NOMO-1 (cell line): ENCODE results near the gene SCLY.

Experiments
- DNase-seq, 2 experiments: peaks; one replicate each; lab custom pipeline; 2025; ENCODE audit not compliant: unreplicated experiment in 2 of 2; lab: John Stamatoyannopoulos, UW

SCLY gene

DNA sequence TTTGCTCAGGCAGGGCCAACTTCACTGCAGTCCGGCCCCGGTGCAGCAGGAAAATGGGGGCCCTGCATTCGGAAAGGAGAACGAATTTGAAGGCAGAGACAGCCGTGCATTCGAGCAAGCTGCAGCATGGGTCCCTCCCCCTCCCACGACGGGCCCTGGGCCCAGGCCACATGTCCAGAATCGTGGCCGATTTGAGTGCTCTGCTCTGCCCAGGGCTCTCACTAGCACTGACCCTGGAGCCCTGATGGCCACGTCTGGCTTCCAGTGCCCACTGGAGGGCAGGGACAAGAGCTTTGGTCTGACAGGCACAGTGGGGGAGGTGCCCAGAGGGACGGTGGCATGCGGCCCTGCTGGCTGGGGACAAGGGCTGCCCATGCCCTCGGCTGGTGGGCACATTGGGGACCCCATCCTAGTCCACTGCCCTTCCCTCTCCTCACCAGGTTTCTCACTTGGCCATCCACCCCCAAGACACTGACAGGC, 63.2 kb downstream of the SCLY start:
- no peak for DNase-seq

DNA sequence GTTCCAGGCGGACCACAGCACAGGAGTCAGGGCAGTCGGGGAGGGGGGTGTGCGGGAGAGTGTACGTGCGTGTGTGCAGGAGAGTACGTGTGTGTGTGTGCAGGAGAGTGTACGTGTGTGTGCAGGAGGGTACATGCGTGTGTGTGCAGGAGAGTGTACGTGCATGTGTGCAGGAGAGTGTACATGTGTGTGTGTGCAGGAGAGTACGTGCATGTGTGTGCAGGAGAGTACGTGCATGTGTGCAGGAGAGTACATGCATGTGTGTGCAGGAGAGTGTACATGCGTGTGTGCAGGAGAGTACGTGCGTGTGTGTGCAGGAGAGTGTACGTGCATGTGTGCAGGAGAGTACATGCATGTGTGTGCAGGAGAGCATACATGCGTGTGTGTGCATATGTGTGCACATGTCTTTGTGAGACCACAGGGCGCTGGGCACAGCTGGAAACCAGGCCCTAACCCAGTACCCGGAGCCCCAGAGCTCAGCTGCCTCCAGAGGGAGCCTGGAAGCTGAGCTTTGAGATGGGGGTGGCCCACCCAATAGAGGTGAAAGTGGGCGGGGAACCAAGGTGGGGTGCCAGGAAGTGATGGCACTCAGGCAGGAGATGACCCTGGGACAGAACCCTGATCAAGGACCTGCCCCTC, 63.8 kb downstream of the SCLY start:
- no peak for DNase-seq

DNA sequence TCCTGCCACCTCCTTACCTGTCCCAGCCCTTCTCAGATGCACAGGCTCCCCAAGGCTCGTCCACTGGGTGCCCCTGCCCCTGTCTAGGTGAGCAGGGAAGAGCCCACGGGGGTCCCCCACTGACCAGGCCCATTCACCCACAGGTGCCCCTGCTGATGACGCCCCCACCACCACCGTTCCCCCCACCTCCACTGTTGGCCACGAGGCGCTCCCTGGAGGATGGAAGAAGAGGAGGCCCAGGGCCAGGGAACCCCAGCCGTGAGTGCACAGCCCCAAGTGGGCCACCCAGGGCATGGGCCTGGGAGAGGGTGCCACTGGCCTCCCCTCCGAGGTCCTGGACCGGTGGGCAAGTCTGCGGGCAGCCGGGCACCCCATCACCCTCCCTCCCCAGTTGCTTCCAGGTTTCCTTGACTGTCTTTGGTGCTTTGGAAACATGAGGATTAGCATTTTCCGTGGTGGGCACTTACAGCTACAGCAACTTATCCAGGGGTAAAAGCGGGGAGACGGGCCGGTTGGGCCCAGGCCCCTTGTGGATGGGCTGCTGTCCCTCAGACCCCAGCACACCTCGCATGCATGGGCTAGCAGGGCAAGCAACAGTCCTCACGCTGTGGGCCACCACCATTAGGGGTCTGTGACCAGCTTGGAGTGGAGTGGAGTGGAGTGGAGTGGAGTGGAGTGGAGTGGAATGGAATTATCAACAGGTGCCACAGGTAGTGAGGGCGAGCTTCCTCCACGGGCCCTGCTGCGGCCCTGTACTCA, 64.5 kb downstream of the SCLY start:
- no peak for DNase-seq

DNA sequence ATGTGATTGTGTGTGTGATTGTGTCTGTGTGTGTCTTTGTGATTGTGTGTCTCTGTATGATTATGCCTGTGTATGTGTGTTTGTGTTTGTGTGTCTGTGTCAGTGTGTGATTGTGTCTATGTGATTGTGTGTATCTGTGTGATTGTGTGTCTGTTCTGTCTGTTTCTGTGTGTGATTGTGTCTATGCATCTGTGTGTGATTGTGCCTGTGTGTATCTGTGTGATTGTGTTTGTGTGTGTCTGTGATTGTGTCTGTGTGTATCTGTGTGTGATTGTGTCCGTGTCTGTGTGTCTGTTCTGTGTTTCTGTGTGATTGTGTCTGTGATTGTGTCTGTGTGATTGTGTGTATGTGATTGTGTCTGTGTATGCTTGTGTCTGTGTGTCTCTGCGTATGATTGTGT, 65.5 kb downstream of the SCLY start:
- DNase-seq: no peak

DNA sequence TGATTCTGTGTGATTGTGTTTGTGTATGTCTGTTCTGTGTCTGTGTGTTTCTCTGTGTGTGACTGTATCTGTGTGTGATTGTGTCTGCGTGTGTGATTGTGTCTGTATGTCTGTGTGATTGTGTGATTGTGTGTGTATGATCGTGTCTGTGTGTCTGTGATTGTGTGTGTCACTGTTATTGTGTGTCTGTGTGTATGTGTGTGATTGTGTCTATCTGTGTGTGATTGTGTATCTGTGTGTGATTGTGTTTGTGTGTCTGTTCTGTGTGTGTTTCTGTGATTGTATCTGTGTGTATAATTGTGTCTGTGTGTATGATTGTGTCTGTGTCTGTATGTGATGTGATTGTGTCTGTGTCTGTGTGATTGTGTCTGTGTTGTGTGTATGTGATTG, 66.0 kb downstream of the SCLY start:
- DNase-seq: no peak

DNA sequence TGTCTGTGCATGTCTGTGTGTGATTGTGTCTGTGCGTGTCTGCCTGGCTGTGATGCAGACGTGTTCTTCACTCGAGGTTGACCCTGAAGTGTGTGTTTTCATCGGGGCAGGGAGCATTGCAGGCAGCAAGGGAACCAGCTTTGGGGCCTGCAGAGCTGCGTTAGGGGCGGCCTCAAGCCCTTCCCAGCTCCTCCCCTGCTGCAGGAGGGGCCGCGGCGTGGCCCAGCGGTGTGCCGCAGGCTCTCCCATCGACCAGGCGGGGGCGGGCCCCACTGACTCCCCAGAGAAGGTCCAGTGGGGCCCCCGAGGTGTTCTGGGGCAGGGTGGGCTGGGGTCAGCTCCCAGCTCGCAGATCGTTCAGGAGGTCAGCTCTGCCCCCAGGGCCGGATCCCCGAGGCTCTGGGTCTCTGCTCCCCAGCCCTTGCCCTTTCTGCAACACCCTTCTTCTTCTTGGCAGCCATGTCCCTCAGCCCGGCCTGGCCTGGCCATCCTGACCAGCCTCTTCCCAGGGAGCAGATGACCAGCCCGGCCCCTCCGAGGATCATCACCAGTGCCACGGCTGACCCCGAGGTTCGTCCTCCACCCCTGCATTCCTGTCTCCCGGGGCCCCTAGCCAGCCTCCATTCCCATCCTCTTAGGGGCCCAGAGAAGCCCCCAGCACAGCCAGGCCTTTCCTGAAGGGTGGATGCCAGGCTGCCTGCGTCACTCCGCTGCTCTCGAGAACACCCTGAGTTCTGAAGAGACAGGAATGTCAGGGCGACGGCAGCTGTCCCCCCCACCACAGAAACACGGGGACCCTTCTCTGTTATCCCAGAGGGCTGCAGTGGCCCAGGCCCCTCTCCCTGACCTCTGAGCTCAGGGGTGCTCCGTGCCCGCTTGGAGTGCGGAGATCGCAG, 66.6 kb downstream of the SCLY start:
- DNase-seq: no peak

DNA sequence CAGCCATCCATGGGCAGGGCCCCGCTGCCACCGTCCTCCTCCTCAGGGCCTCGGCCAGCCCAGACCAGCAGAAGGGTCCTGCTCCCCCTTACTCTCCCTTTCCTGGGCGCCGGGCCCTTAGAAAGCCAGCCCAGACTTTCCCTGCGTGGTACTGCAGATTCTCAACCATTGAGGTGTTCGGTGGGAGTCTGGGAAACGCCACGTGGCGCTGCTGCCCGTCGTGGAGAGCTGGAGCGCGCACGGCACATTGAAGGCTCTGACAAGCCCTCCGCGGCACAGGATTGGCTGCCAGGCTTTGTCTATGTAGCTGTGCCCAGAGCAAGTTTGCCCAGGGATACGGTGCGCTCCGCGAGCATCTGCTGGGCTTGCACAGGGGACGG, 67.2 kb downstream of the SCLY start:
- no peak for DNase-seq

DNA sequence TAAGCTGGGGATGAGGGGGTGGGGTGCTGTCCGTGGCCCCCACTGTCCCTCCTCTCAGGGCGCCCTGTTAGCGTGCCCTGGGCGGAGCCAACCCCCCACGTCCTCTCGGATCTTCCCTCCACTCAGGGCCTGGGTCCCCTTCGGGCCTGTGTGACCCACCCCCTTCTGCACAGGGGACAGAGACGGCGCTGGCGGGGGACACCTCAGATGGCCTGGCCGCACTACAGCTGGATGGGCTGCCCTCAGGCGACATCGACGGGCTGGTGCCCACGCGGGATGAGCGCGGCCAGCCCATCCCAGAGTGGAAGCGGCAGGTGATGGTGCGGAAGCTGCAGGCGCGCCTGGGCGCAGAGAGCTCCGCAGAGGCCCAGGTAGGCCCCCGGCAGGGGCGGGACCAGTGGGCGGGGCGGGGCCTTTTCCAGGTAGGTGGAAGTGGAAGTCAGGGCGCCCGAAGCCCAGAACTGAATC, 67.8 kb downstream of the SCLY start:
- DNase-seq: no peak

DNA sequence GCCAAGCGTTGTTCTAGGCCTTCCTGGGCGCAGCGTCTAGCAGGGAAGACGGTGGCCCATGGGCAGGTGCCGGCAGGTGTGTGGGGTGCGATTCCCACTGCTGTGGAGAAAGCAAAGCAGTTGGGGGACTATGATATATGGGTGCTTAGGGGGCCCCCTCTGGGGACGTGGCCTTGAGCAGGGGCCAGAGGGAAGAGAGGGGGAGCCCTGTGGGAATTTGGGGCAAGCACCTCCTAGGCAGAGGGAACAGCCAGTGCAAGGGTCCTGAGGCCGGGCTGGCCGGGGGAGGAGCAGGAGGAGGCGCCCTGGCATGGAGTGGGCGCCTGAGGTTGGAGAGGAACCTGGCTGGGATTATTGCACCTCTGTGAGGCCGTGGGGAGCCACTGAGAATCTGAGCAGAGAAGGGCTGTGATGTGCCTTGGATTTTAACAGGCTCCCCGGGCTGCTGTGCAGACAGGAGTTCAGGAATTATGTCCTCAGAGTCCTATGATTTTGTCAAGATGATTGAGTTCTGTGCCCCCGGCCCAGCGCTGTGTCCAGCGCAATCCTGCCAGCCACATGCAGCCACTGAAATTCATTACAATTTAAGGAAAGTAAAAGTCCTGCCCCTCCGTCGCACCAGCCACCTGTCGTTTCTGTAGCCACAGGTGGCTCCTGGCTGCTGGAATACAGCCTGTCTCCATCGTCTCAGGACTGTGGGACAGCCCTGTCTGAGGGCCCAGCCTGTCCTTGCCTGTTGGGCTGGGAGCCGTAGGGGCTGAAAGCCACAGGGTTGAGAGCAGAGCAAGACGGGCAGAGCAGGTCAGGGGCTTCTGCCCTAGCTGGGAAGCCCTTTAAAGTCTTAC, 68.6 kb downstream of the SCLY start:
- DNase-seq: no peak

DNA sequence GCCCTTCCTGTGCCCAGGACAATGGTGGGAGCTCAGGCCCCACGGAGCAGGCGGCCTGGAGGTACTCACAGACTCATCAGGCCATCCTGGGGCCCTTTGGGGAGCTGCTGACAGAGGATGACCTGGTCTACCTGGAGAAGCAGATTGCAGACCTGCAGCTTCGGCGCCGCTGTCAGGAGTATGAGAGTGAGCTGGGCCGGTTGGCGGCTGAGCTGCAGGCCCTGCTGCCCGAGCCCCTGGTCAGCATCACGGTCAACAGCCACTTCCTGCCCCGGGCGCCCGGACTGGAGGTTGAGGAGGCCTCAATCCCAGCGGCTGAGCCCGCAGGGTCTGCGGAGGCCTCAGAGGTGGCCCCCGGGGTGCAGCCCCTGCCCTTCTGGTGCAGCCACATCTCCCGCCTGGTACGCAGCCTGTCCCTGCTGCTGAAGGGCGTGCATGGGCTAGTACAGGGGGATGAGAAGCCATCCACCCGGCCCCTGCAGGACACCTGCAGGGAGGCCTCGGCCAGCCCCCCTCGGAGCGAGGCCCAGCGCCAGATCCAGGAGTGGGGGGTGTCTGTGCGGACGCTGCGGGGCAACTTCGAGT, 69.4 kb downstream of the SCLY start:
- no peak for DNase-seq

DNA sequence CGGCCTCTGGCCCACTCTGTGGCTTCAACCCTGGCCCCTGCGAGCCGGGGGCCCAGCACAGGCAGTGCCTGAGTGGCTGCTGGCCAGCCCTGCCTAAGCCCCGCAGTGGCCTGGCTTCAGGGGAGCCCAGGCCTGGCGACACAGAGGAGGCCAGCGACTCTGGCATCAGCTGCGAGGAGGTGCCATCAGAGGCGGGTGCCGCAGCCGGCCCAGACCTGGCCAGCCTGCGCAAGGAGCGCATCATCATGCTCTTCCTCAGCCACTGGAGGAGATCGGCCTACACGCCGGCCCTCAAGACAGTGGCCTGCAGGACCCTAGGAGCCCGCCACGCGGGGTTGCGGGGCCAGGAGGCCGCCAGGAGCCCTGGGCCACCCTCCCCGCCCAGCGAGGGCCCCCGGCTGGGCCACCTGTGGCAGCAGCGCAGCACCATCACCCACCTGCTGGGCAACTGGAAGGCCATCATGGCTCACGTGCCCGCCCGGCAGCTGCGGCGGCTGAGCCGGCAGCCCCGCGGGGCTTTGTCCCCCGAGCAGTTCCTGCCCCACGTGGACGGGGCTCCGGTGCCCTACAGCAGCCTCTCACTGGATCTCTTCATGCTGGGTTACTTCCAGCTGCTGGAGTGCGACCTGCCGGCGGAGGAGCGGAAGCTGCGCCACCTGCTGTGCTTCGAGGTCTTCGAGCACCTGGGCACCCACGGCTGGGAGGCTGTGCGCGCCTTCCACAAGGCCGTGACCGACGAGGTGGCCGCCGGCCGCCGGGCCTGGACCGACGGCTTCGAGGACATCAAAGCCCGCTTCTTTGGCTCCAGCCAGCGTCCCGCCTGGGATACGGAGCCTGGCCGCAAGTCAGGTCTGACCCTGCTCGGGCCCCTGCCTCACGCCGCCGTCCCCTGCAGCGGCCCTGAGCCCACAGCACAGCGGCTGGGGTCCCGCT, 70.2 kb downstream of the SCLY start:
- no peak for DNase-seq

DNA sequence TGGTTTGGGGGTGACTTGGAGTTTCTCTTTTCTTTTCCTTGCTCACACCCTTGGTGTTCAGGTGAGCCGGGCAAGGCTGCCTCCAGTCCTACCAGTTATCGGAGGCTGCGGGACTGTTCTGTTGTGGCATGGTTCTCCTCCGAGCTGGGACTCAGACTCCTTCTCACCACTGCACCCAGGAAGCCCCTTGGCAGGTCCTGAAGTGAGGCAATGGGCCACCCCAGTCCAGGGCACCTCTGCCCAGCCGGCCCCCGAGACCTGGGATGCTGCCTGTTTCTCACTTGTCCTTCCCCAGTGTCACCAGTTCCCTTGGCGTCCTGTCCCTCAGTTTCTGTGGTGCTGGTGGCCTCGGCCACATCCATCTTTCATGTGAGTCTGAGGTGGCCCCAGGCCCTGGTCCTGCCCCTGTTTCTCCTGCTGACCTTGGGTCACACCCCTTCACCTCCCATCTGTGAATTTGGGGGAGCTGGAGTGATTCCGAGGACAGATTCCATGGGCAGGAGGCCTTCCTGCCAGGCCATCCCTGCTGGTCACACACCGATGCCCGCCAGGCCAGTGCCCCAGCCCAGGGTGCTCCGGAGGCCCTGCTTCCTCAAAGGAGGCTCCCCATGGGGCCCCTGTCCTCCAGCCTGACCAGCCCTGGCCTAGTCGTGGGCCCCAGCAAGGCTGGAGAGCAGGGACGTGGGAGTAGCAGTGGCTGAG, 71.1 kb downstream of the SCLY start:
- no peak for DNase-seq

DNA sequence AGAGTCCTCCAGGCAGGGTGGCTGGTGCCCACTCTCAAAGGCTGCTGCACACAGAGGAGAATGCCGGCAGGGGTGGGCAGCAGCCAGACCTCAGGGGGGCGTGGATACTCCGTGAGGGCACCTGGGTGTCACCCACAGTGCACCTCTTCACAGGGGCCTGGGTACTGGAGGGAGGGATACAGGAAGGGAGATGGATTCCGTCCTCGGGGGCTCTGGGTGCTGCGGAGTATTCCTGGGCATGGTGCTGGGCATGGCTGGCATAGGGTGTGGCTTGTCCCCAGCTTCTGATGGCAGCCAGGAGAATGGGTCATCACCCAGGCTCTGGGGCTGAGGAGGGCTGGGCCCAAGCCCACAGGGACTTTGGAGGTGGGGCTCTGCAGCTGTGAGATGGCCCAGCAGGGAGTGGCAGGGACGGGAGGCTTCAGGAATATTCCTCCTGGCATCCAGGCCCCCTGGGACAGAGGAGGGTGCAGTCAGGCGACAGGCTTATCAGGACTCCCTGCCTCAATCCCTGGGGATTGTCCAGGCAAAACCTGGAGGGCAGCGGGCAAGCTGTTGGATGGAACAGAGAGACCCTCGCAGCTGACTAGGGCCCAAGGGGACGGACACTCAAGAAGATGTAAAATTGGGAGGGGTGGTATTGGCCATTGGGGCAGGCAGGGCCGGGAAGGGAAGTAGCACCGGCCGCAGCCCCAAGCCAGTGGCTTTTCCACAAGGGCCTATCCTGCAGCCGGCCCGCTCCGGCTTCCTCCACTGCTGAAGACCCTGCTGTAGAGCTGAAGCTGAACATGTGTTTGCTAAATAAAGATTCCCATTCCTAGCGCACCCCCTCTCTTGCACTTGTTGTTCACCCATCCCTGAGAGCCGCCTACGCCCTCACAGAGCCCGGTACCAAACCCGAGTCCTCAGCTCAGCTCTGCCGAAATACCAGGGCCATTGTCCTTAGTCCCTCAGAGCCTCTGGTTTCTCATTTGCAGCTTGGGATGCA, 72.0 kb downstream of the SCLY start:
- DNase-seq: no peak

DNA sequence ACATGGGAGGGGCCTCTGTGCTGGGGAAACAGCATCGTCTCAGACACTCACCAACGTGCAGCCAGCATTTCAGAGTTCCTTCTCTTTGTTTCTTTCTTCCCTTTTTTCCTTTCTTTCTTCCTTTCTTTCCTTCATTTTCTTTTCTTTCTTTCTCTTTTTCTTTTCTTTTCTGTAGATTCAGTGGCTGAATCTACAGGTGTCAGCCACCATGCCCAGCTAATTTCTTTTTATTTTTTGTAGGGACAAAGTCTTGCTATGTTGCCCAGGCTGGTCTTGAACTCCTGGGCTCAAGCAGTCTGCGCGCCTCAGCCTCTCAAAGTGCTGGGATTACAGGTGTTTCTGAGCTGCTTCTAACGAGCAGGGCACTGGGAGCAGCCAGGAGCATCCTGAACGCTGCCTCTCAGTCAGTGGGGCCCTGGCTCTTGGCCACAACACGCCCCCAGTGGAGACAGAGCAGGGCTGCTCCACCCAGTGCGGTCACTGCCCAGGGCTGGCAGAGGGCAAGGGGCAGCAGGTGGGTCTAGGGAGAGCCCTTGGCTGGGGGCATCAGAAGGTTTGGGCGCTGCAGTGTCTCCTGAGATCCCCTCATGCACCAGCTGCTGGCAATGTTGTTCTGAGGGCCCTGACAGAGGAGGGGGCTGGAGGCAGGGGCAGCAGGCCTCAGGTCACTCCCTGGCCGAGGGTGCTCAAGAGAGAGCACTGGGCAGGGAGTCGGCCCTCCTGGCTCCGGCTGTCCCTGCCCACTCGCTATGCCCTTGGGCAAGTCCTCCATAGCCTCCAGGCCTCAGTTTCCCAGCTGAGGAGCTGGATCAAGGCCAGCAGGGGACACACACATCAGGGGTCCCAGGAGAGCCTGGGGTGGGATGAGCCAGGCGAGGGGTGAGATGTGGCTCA, 72.9 kb downstream of the SCLY start:
- no peak for DNase-seq

DNA sequence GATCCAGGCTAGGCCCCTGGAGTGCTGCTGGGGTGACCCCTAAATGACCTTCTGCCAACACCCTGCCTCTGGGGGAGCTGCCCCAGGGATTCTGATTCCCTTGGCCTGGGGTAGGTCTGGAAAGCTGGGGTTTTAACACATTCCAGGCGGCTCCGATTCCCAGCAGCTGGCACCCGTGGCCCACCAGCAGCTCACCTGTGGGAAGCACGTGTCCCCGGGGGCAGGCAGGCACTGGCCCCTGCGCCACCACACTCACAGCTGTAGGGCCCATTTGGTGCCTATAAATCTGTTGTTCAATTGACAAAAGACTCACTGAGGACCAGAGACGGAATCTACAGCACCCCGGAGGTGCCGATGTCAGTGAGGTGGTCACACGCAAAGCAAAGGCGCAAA, 73.6 kb downstream of the SCLY start:
- DNase-seq: no peak

DNA sequence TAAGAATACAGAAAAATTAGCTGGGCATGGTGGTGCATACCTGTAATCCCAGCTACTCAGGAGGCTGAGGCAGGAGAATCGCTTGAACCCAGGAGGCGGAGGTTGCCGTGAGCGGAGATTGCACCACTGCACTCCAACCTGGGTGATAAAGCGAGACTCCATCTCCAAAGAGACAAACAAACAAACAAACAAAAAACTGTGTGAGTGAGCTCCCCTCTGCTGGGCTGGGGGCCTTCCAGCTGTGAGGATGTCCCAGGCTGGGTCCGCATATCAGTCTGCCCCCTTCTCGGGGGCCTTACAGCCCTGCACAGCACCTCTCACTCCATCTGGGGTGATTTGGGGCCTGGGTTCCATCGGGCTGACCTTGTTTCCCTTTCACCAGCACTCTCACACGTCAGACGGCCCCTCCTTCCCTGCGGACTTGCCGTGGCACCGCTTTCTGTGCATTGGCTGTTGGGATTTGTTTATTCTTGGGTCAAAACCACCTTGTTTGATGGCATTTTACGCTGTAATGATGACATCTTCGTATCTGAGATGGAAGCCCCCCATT, 74.9 kb downstream of the SCLY start:
- no peak for DNase-seq
